Spleen (tissue), 11 donors: ENCODE measurements around the gene TBC1D16. TPM values are rescaled to one million over a fixed set of nuclear protein-coding genes. Genes with fewer than 3 reads are reported as not detected.
A peak's percentile ranks its signal among the peaks of the same experiment; 100 is the strongest.

Source experiments
- DNase-seq: peaks from one replicate; pipeline ENCODE4 v3.0.0-alpha.2; 2020
- H3K27ac ChIP-seq, 8 donors: fragments of 200-600 bp; sonication (generic) in 7 of 8; 1 replicate in 4 of 8; 2 replicates in 4 of 8; pipeline versions ENCODE4 v1.5.0 to v1.8.0; 2016 to 2021; ENCODE audit warnings: inconsistent platforms in 4 of 8, mild to moderate bottlenecking in 4 of 8, moderate library complexity in 1 of 8
- H3K27me3 ChIP-seq, 7 donors: fragments of 200-600 bp; sonication (generic) in 6 of 7; replicated peaks in 1 of 7; 1 replicate in 4 of 7; 2 replicates in 3 of 7; pipeline versions ENCODE4 v1.5.0 to v1.8.0; 2016 to 2021; ENCODE audit warnings: inconsistent platforms in 3 of 7, mild to moderate bottlenecking in 1 of 7
- H3K36me3 ChIP-seq, 6 donors: fragments of 200-600 bp; sonication (generic) in 5 of 6; 1 replicate in 4 of 6; 2 replicates in 2 of 6; pipeline versions ENCODE4 v1.5.0 to v1.8.0; 2016 to 2021; ENCODE audit warnings: inconsistent platforms in 2 of 6
- H3K4me1 ChIP-seq, 6 donors: fragments of 200-600 bp; sonication (generic) in 5 of 6; 1 replicate in 3 of 6; 2 replicates in 3 of 6; pipeline versions ENCODE4 v1.5.0 to v1.8.0; 2016 to 2021; ENCODE audit warnings: inconsistent platforms in 3 of 6
- H3K4me3 ChIP-seq, 8 donors: fragments of 200-600 bp; sonication (generic) in 7 of 8; 1 replicate in 4 of 8; 2 replicates in 4 of 8; pipeline versions ENCODE4 v1.5.0 to v1.8.0; 2016 to 2021; ENCODE audit warnings: inconsistent platforms in 4 of 8, mild to moderate bottlenecking in 4 of 8, moderate library complexity in 2 of 8
- H3K9me3 ChIP-seq, 8 donors: fragments of 200-600 bp; sonication (generic) in 7 of 8; 1 replicate in 4 of 8; 2 replicates in 4 of 8; pipeline versions ENCODE4 v1.5.0 to v1.8.0; 2016 to 2021; ENCODE audit warnings: inconsistent platforms in 4 of 8
- CTCF ChIP-seq, 11 experiments: fragments of 200-600 bp in 7 of 11; fragments of 450-650 bp in 4 of 11; sonication (generic) in 4 of 11; IDR thresholded peaks in 8 of 11; conservative IDR thresholded peaks in 3 of 11; 1 replicate in 7 of 11; 2 replicates in 4 of 11; pipeline versions ENCODE4 v1.4.0 to v1.8.0; 2016 to 2021; ENCODE audit warnings: antibody characterized with exemption in 11 of 11, inconsistent platforms in 4 of 11, mild to moderate bottlenecking in 1 of 11
- POLR2A ChIP-seq, 3 donors: fragments of 450-650 bp; IDR thresholded peaks; one replicate each; pipeline ENCODE4 v1.5.1; 2017; ENCODE audit warnings: antibody characterized with exemption in 3 of 3, mild to moderate bottlenecking in 1 of 3
- POLR2AphosphoS5 ChIP-seq, 3 donors: sonication (generic); formaldehyde crosslinking; IDR thresholded peaks; one replicate each; pipeline ENCODE4 v1.5.1; 2017; ENCODE audit warnings: antibody characterized with exemption in 3 of 3
- WGBS, 5 donors: extraction: QIAGEN DNeasy Blood & Tissue Kit in 3 of 5; methylation state at CpG; one replicate each; pipeline versions ENCODE4 v1.1.5 to v1.1.7; 2013 to 2018; 5-methylcytosine and 5-hydroxymethylcytosine counted together
- intact Hi-C: fragments of 100-400 bp; cut with DNase I; formaldehyde crosslinking; loops from one replicate; pipeline ENCODE4 v1.15.0; 2023; ENCODE audit warnings: low total_unique reads
- polyA plus RNA-seq, 3 donors: library from polyadenylated mRNA; stranded (reverse); fragments of 200-250 nt; gene quantifications; one replicate each; pipeline ENCODE4 v1.2.1, GENCODE V29; 2013
- total RNA-seq, 7 donors: library from RNA; depleted of rRNA in 3 of 7; stranded (reverse); fragments of >200 nt in 3 of 7; fragmentation: NEBNext Ultra II Directional in 4 of 7; extraction: Animal tissue kit (Norgen Biotek cat#: 25700) in 4 of 7; gene quantifications; one replicate each; pipeline versions ENCODE4 v1.1.0 to v1.2.1, GENCODE V29; 2016 to 2021
- donor health status: healthy with polysubstance abuse.
- donor health status: DM: no; HTN: no; CAD: no; lungs with moderate emphysema.
- donor health status: DM: no; HTN: no; CAD: no.
- donor health status: Bipolar disorder and iron deficiency.
- donor health status: healthy.
- donor health status: DM: no; HTN: no; CAD: no.
- donor health status: DM: yes; HTN: yes; CAD: no.

The TBC1D16 gene
- total and polyA plus RNA-seq, 10 donors: 1.3 to 33.6 (median 15.7) TPM

- Histone ChIP-seq H3K36me3 (peaks cover 0 to 14% (median 0%) of the 10 kb centered on the region in 6 donors), H3K4me3 (no peak overlapping the region), H3K9me3 (no peaks in the 10 kb centered on the region), H3K4me1 (peaks cover 0 to 22% (median 2%) of the 10 kb centered on the region in 6 donors), H3K27me3 (no peaks in the 10 kb centered on the region), H3K27ac (peak overlapping the region; percentile 45 to 84 (median 70))
- intact Hi-C loops: no loop called here
- DNase-seq: peak; percentile 80
- 76 to 83% (median 82%) methylated on average over 34 to 47 of the region's 47 CpGs for WGBS, 5 donors
- TF ChIP-seq POLR2A (IDR thresholded peaks at IDR 0.05): no peak
- peak in 2 of 3 donors; percentile 66 to 70 for TF ChIP-seq POLR2AphosphoS5 (IDR thresholded peaks at IDR 0.05)
- TF ChIP-seq CTCF (IDR thresholded peaks at IDR 0.05 in 8 of 11, conservative IDR thresholded peaks at IDR 0.05 in 3 of 11): no peak
These were observed 57.7 kb downstream of the TBC1D16 start for GRCh38 chr17:79977708-79978547.

GRCh38 chr17:79977161-79977631, 58.5 kb downstream of the TBC1D16 start:
- Histone ChIP-seq H3K27me3 (no peaks in the 10 kb centered on the region), H3K4me1 (peaks cover 0 to 22% (median 2%) of the 10 kb centered on the region in 6 donors), H3K36me3 (peaks cover 0 to 16% (median 0%) of the 10 kb centered on the region in 6 donors), H3K9me3 (no peaks in the 10 kb centered on the region), H3K4me3 (no peak overlapping the region), H3K27ac (peak overlapping the region in 4 of 8 donors; percentile 77 to 84 (median 80))
- DNase-seq: no peak
- no peak for TF ChIP-seq CTCF (IDR thresholded peaks at IDR 0.05 in 8 of 11, conservative IDR thresholded peaks at IDR 0.05 in 3 of 11)
- no peak for TF ChIP-seq POLR2A (IDR thresholded peaks at IDR 0.05)
- TF ChIP-seq POLR2AphosphoS5 (IDR thresholded peaks at IDR 0.05): no peak
- intact Hi-C loops: no loop called here
- 84 to 88% (median 88%) methylated on average over 15 to 18 of the region's 18 CpGs for WGBS, 5 donors

- Histone ChIP-seq H3K27ac (no peak overlapping the region), H3K4me1 (peaks cover 0 to 22% (median 2%) of the 10 kb centered on the region in 6 donors), H3K9me3 (no peaks in the 10 kb centered on the region), H3K27me3 (no peaks in the 10 kb centered on the region), H3K4me3 (no peak overlapping the region), H3K36me3 (peaks cover 0 to 23% (median 0%) of the 10 kb centered on the region in 6 donors)
- TF ChIP-seq CTCF (IDR thresholded peaks at IDR 0.05 in 8 of 11, conservative IDR thresholded peaks at IDR 0.05 in 3 of 11) (no peak), POLR2AphosphoS5 (IDR thresholded peaks at IDR 0.05) (no peak), POLR2A (IDR thresholded peaks at IDR 0.05) (no peak)
- 88 to 94% (median 89%) methylated on average over 14 of the region's 14 CpGs for WGBS, 5 donors
- DNase-seq: no peak
- intact Hi-C loops: no loop called here
These were observed 59.2 kb downstream of the TBC1D16 start for GRCh38 chr17:79976451-79976850.

GRCh38 chr17:79975498-79976134, 60.1 kb downstream of the TBC1D16 start:
- TF ChIP-seq CTCF (IDR thresholded peaks at IDR 0.05 in 8 of 11, conservative IDR thresholded peaks at IDR 0.05 in 3 of 11) (no peak), POLR2AphosphoS5 (IDR thresholded peaks at IDR 0.05) (no peak), POLR2A (IDR thresholded peaks at IDR 0.05) (no peak)
- no peak for DNase-seq
- peaks cover 0 to 22% (median 2%) of the 10 kb centered on the region in 6 donors for H3K4me1 ChIP-seq
- no peak overlapping the region for H3K4me3 ChIP-seq
- H3K27ac ChIP-seq: no peak overlapping the region
- H3K36me3 ChIP-seq: peaks cover 0 to 24% (median 0%) of the 10 kb centered on the region in 6 donors
- intact Hi-C loops: no loop called here
- H3K27me3 ChIP-seq: no peaks in the 10 kb centered on the region
- 85 to 95% (median 94%) methylated on average over 10 to 20 of the region's 20 CpGs for WGBS, 5 donors
- no peaks in the 10 kb centered on the region for H3K9me3 ChIP-seq
